Measurements from ENCODE around the gene VPS13D.
"Not testable (repeated sequence)": the region's sequence is repeated elsewhere in the genome, so short reads cannot be mapped to it uniquely, and the experiment has no call there.

VPS13D gene

GRCh38 chr1:12309783-12310742 lies 80.2 kb downstream of the VPS13D start:
- DNase-seq (ENCODE audit: low read depth, low spot score), result no peak
- TF ChIP-seq FOXP2 (optimal IDR thresholded peaks at IDR 0.05; ENCODE audit: control extremely low read depth, extremely low read length, insufficient read depth) (no peak), POLR2AphosphoS5 (IDR thresholded peaks at IDR 0.05; ENCODE audit: borderline replicate concordance, low read depth, low read length) (no peak), EZH2 (IDR thresholded peaks at IDR 0.05) (no peak)
- Histone ChIP-seq H3K27ac (peak overlapping the region; percentile 43; the same call in 1 of the 2 replicates), H3K9ac (ENCODE audit: insufficient read length) (no peak overlapping the region), H3K9me3 (ENCODE audit: low read depth, low read length) (peaks cover 5% of the 10 kb centered on the region), H3K36me3 (ENCODE audit: insufficient read depth, low read length) (peaks cover 62% of the 10 kb centered on the region), H3K4me3 (no peak overlapping the region)

GRCh38 chr1:12314333-12314903 lies 84.6 kb downstream of the VPS13D start:
- peak overlapping the region; percentile 8 for H3K9ac ChIP-seq (ENCODE audit: insufficient read length)
- TF ChIP-seq POLR2AphosphoS5 (IDR thresholded peaks at IDR 0.05; ENCODE audit: borderline replicate concordance, low read depth, low read length), result no peak
- no peak for TF ChIP-seq EZH2 (IDR thresholded peaks at IDR 0.05)
- TF ChIP-seq FOXP2 (optimal IDR thresholded peaks at IDR 0.05; ENCODE audit: control extremely low read depth, extremely low read length, insufficient read depth), result no peak
- H3K9me3 ChIP-seq (ENCODE audit: low read depth, low read length), result no peaks in the 10 kb centered on the region
- peak overlapping the region; percentile 35; the same call in 1 of the 2 replicates for H3K27ac ChIP-seq
- no peak overlapping the region for H3K4me3 ChIP-seq
- H3K36me3 ChIP-seq (ENCODE audit: insufficient read depth, low read length), result peaks cover 40% of the 10 kb centered on the region
- DNase-seq (ENCODE audit: low read depth, low spot score), result peak; percentile 53

GRCh38 chr1:12315146-12315545 lies 85.3 kb downstream of the VPS13D start:
- Histone ChIP-seq H3K36me3 (ENCODE audit: insufficient read depth, low read length) (peaks cover 47% of the 10 kb centered on the region), H3K27ac (peak overlapping the region; percentile 4; the same call in 1 of the 2 replicates)
- no peak for TF ChIP-seq POLR2AphosphoS5 (IDR thresholded peaks at IDR 0.05; ENCODE audit: borderline replicate concordance, low read depth, low read length)
- TF ChIP-seq FOXP2 (optimal IDR thresholded peaks at IDR 0.05; ENCODE audit: control extremely low read depth, extremely low read length, insufficient read depth), result no peak
- no peak for TF ChIP-seq EZH2 (IDR thresholded peaks at IDR 0.05)

GRCh38 chr1:12316331-12316730 lies 86.5 kb downstream of the VPS13D start:
- H3K36me3 ChIP-seq (ENCODE audit: insufficient read depth, low read length), result peaks cover 44% of the 10 kb centered on the region
- no peak for TF ChIP-seq FOXP2 (optimal IDR thresholded peaks at IDR 0.05; ENCODE audit: control extremely low read depth, extremely low read length, insufficient read depth)
- TF ChIP-seq EZH2 (IDR thresholded peaks at IDR 0.05), result no peak
- no peak for TF ChIP-seq POLR2AphosphoS5 (IDR thresholded peaks at IDR 0.05; ENCODE audit: borderline replicate concordance, low read depth, low read length)
- H3K9me3 ChIP-seq (ENCODE audit: low read depth, low read length), result no peaks in the 10 kb centered on the region
- no peak overlapping the region for H3K4me3 ChIP-seq
- DNase-seq (ENCODE audit: low read depth, low spot score), result no peak
- H3K27ac ChIP-seq, result peak overlapping the region; percentile 51
- no peak overlapping the region for H3K9ac ChIP-seq (ENCODE audit: insufficient read length)

More at GRCh38 chr1:12315146-12315545, 85.3 kb downstream of the VPS13D start:
- Histone ChIP-seq H3K9me3 (ENCODE audit: low read depth, low read length) (no peaks in the 10 kb centered on the region), H3K9ac (ENCODE audit: insufficient read length) (peak overlapping the region; percentile 8), H3K4me3 (no peak overlapping the region)
- DNase-seq (ENCODE audit: low read depth, low spot score), result no peak

- no peak overlapping the region for H3K27ac ChIP-seq
- no peak for DNase-seq (ENCODE audit: low read depth, low spot score)
- no peak overlapping the region for H3K4me3 ChIP-seq
- TF ChIP-seq EZH2 (IDR thresholded peaks at IDR 0.05), result no peak
- H3K36me3 ChIP-seq (ENCODE audit: insufficient read depth, low read length), result peaks cover 33% of the 10 kb centered on the region
- no peak overlapping the region for H3K9ac ChIP-seq (ENCODE audit: insufficient read length)
- no peaks in the 10 kb centered on the region for H3K9me3 ChIP-seq (ENCODE audit: low read depth, low read length)
Observed at GRCh38 chr1:12320486-12320885, 90.7 kb downstream of the VPS13D start.

- H3K9me3 ChIP-seq (ENCODE audit: low read depth, low read length), result no peaks in the 10 kb centered on the region
- no peak overlapping the region for H3K27ac ChIP-seq
- TF ChIP-seq POLR2AphosphoS5 (IDR thresholded peaks at IDR 0.05; ENCODE audit: borderline replicate concordance, low read depth, low read length) (no peak), FOXP2 (optimal IDR thresholded peaks at IDR 0.05; ENCODE audit: control extremely low read depth, extremely low read length, insufficient read depth) (no peak), EZH2 (IDR thresholded peaks at IDR 0.05) (no peak)
- no peak overlapping the region for H3K4me3 ChIP-seq
- no peak for DNase-seq (ENCODE audit: low read depth, low spot score)
- H3K9ac ChIP-seq (ENCODE audit: insufficient read length), result no peak overlapping the region
- H3K36me3 ChIP-seq (ENCODE audit: insufficient read depth, low read length), result peaks cover 22% of the 10 kb centered on the region; the same call in 1 of the 2 replicates
Observed at GRCh38 chr1:12324423-12324822, 94.6 kb downstream of the VPS13D start.

GRCh38 chr1:12324973-12325372 lies 95.1 kb downstream of the VPS13D start:
- not testable (repeated sequence) for H3K9me3 ChIP-seq (ENCODE audit: low read depth, low read length); H3K9ac ChIP-seq (ENCODE audit: insufficient read length); H3K27ac ChIP-seq; DNase-seq (ENCODE audit: low read depth, low spot score); H3K4me3 ChIP-seq
- peaks cover 20% of the 10 kb centered on the region; the same call in 1 of the 2 replicates for H3K36me3 ChIP-seq (ENCODE audit: insufficient read depth, low read length)

- H3K9ac ChIP-seq (ENCODE audit: insufficient read length), result no peak overlapping the region
- no peak overlapping the region for H3K27ac ChIP-seq
- peaks cover 25% of the 10 kb centered on the region; the same call in 1 of the 2 replicates for H3K36me3 ChIP-seq (ENCODE audit: insufficient read depth, low read length)
- DNase-seq (ENCODE audit: low read depth, low spot score), result no peak
- TF ChIP-seq EZH2 (IDR thresholded peaks at IDR 0.05), result no peak
- TF ChIP-seq FOXP2 (optimal IDR thresholded peaks at IDR 0.05; ENCODE audit: control extremely low read depth, extremely low read length, insufficient read depth), result no peak
- TF ChIP-seq POLR2AphosphoS5 (IDR thresholded peaks at IDR 0.05; ENCODE audit: borderline replicate concordance, low read depth, low read length), result no peak
- H3K4me3 ChIP-seq, result no peak overlapping the region
- H3K9me3 ChIP-seq (ENCODE audit: low read depth, low read length), result no peaks in the 10 kb centered on the region
Observed at GRCh38 chr1:12326986-12327385, 97.2 kb downstream of the VPS13D start.

All from SK-N-MC (cell line).